ENCODE data around the gene C4BPB. TPM values are rescaled to one million over a fixed set of nuclear protein-coding genes. Genes with fewer than 3 reads are reported as not detected.

C4BPB gene
- total RNA-seq, 1 experiment from 2014 or later, result not detected

- Histone ChIP-seq H3K4me2 (ENCODE audit: low read length) (no peak overlapping the region), H3K4me3 (ENCODE audit: low read length) (no peak overlapping the region), H3K9me2 (replicated peaks; ENCODE audit: low read length) (no peaks in the 10 kb centered on the region), H3K4me1 (ENCODE audit: insufficient read depth, low read length) (peaks cover 16% of the 10 kb centered on the region), H3K27me3 (ENCODE audit: low read length) (no peaks in the 10 kb centered on the region), H3K9me3 (ENCODE audit: low read length) (no peaks in the 10 kb centered on the region), H4K20me1 (ENCODE audit: low read length) (no peaks in the 10 kb centered on the region), H3K36me3 (ENCODE audit: low read depth, low read length) (no peaks in the 10 kb centered on the region), H3K27ac (ENCODE audit: low read length) (no peak overlapping the region), H3F3A (ENCODE audit: low read length, unreplicated experiment) (no peaks in the 10 kb centered on the region), H2AFZ (ENCODE audit: low read length) (no peak overlapping the region), H3K9ac (ENCODE audit: low read length) (no peak overlapping the region), H3K79me2 (ENCODE audit: low read length) (no peaks in the 10 kb centered on the region)
- POLR2A ChIA-PET (ENCODE audit: unreplicated experiment), result interaction anchor here (0.6 to 1.0 kb wide), 2 partner anchors 237 to 387 kb away, joined by 3 read pairs; partner anchors contain the start of gene CD55
- TF ChIP-seq EZH2phosphoT487 (IDR thresholded peaks at IDR 0.05; ENCODE audit: borderline replicate concordance, low read length) (no peak), CTCF (conservative IDR thresholded peaks at IDR 0.05; ENCODE audit: low read depth, low read length) (no peak), EZH2 (IDR thresholded peaks at IDR 0.05; ENCODE audit: low read length, unreplicated experiment) (no peak)
- DNase-seq, result no peak
- CTCF ChIA-PET, result interaction anchor here (0.6 to 2.1 kb wide), 5 partner anchors 237 to 415 kb away, joined by 3 to 20 read pairs (median 7); partner anchors contain the start of gene CD55
- no TSS peak for BruUV-seq (replicated peaks)
- intact Hi-C loops (cut with micrococcal nuclease), result loop anchor here (1.0 to 2.0 kb wide), 3 partner anchors 237 to 415 kb away; partner anchors contain the start of gene CD55
- ATAC-seq, result peak; percentile 25
Measured at GRCh38 chr1:207084232-207084631, 4.4 kb upstream of the C4BPB start.

GRCh38 chr1:207084701-207085180 is 3.9 kb upstream of the C4BPB start:
- Histone ChIP-seq H3F3A (ENCODE audit: low read length, unreplicated experiment) (no peaks in the 10 kb centered on the region), H3K27ac (ENCODE audit: low read length) (no peak overlapping the region), H2AFZ (ENCODE audit: low read length) (no peak overlapping the region), H3K36me3 (ENCODE audit: low read depth, low read length) (no peaks in the 10 kb centered on the region), H3K4me3 (ENCODE audit: low read length) (no peak overlapping the region), H3K79me2 (ENCODE audit: low read length) (no peaks in the 10 kb centered on the region), H3K9me2 (replicated peaks; ENCODE audit: low read length) (no peaks in the 10 kb centered on the region), H3K4me2 (ENCODE audit: low read length) (no peak overlapping the region), H3K9ac (ENCODE audit: low read length) (no peak overlapping the region), H3K27me3 (ENCODE audit: low read length) (no peaks in the 10 kb centered on the region), H3K4me1 (ENCODE audit: insufficient read depth, low read length) (peaks cover 13% of the 10 kb centered on the region), H4K20me1 (ENCODE audit: low read length) (no peaks in the 10 kb centered on the region), H3K9me3 (ENCODE audit: low read length) (no peaks in the 10 kb centered on the region)
- peak; percentile 95 for DNase-seq
- TF ChIP-seq CTCF (conservative IDR thresholded peaks at IDR 0.05; ENCODE audit: low read depth, low read length) (peak; percentile 94), EZH2phosphoT487 (IDR thresholded peaks at IDR 0.05; ENCODE audit: borderline replicate concordance, low read length) (no peak)
- CTCF ChIA-PET, result interaction anchor here (0.6 to 2.1 kb wide), 5 partner anchors 237 to 415 kb away, joined by 3 to 20 read pairs (median 7); partner anchors contain the start of gene CD55
- no TSS peak for BruUV-seq (replicated peaks)
- intact Hi-C loops (cut with micrococcal nuclease), result loop anchor here (1.0 to 2.0 kb wide), 3 partner anchors 236 to 415 kb away; partner anchors contain the start of gene CD55
- POLR2A ChIA-PET (ENCODE audit: unreplicated experiment), result interaction anchor here (1.0 kb wide), 1 partner anchor 237 kb away, joined by 3 read pairs; the partner anchor contains the start of gene CD55
- ATAC-seq, result peak; percentile 89

- CTCF ChIA-PET, result no interaction called here
- intact Hi-C loops (cut with micrococcal nuclease), result loop anchor here (2.0 kb wide), 1 partner anchor 235 kb away; the partner anchor contains the start of gene CD55
Measured at GRCh38 chr1:207085887-207086286, 2.8 kb upstream of the C4BPB start.

More at GRCh38 chr1:207085887-207086286, 2.8 kb upstream of the C4BPB start:
- Histone ChIP-seq H3K4me3 (ENCODE audit: low read length) (no peak overlapping the region), H3K9me2 (replicated peaks; ENCODE audit: low read length) (no peaks in the 10 kb centered on the region), H4K20me1 (ENCODE audit: low read length) (no peaks in the 10 kb centered on the region), H3K9me3 (ENCODE audit: low read length) (no peaks in the 10 kb centered on the region), H3K36me3 (ENCODE audit: low read depth, low read length) (no peaks in the 10 kb centered on the region), H3K79me2 (ENCODE audit: low read length) (no peaks in the 10 kb centered on the region), H2AFZ (ENCODE audit: low read length) (no peak overlapping the region), H3K27me3 (ENCODE audit: low read length) (0 out of 2 replicates have a peak, but pooled peaks cover 2% of the 10 kb centered on the region), H3K4me2 (ENCODE audit: low read length) (no peak overlapping the region), H3F3A (ENCODE audit: low read length, unreplicated experiment) (no peaks in the 10 kb centered on the region), H3K4me1 (ENCODE audit: insufficient read depth, low read length) (peaks cover 4% of the 10 kb centered on the region; the same call in 1 of the 2 replicates), H3K9ac (ENCODE audit: low read length) (no peak overlapping the region), H3K27ac (ENCODE audit: low read length) (no peak overlapping the region)
- POLR2A ChIA-PET (ENCODE audit: unreplicated experiment), result no interaction called here
- no TSS peak for BruUV-seq (replicated peaks)
- TF ChIP-seq CTCF (conservative IDR thresholded peaks at IDR 0.05; ENCODE audit: low read depth, low read length), result no peak
- TF ChIP-seq EZH2phosphoT487 (IDR thresholded peaks at IDR 0.05; ENCODE audit: borderline replicate concordance, low read length), result no peak
- no peak for TF ChIP-seq EZH2 (IDR thresholded peaks at IDR 0.05; ENCODE audit: low read length, unreplicated experiment)
- ATAC-seq (no peak), DNase-seq (no peak)
